ENCODE measurements around the gene PGBD5. TPM values are rescaled to one million over a fixed set of nuclear protein-coding genes. Genes with fewer than 3 reads are reported as not detected.

Gene PGBD5
- total RNA-seq, 1 donor from 2014 or later: 2.0 TPM

DNA sequence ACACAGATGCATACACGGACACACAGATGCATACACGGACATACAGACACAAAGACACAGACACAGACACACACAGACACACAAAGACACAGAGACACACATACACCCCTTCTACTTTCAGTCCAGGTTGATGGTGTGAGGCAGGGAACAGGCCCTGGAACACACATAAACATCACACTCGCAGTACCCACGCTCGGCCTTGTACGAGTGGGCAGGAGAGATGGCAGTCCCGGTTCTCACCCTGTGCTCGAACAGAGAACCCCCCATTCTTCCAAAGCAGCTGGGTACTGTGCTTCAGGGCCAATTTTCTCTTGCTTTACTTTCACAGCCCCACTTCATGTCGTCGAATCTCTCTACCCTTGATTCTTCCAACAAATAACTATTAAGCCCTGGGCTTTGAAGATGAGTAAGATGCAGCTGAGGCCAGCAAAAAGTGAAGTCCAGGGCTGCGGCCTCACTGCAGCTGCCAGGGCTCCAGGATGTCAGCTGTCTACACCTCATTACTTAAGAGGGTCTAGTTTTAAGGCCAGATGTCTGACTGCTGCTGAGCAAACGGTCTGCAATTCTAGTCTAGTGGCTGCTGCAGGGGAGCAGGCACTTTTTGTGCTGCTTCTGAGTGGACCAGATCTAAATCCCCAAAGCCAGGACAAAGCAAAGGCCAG is 90.1 kb downstream of the PGBD5 start:
- H3K36me3 Mint-ChIP-seq (ENCODE audit: low read depth, unreplicated experiment): peaks cover 5% of the 10 kb centered on the region
- H3K27ac Mint-ChIP-seq (ENCODE audit: unreplicated experiment): no peak overlapping the region
- no peaks in the 10 kb centered on the region for H3K9me3 Mint-ChIP-seq (ENCODE audit: unreplicated experiment)

DNA sequence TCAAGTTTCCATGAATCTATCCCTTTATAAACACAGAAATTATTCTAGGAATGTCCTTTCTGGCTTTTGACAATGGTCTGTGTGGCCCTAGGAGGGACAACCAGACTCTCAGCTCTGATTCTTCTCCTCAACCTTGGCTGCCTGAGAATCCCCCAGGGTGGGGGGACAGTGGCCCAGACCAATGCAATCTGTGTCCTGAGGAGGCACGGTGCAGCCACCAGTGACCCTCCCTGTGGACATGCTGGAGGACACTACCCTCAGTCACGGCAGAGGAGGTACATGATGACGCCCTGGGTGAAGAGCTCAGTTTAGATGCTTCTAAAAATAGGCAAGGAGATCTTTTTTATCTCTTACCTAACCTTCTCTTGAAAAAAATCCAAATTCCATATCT is 91.7 kb downstream of the PGBD5 start:
- H3K4me1 Mint-ChIP-seq (ENCODE audit: unreplicated experiment): no peaks in the 10 kb centered on the region
- TF ChIP-seq, protein P1, sequence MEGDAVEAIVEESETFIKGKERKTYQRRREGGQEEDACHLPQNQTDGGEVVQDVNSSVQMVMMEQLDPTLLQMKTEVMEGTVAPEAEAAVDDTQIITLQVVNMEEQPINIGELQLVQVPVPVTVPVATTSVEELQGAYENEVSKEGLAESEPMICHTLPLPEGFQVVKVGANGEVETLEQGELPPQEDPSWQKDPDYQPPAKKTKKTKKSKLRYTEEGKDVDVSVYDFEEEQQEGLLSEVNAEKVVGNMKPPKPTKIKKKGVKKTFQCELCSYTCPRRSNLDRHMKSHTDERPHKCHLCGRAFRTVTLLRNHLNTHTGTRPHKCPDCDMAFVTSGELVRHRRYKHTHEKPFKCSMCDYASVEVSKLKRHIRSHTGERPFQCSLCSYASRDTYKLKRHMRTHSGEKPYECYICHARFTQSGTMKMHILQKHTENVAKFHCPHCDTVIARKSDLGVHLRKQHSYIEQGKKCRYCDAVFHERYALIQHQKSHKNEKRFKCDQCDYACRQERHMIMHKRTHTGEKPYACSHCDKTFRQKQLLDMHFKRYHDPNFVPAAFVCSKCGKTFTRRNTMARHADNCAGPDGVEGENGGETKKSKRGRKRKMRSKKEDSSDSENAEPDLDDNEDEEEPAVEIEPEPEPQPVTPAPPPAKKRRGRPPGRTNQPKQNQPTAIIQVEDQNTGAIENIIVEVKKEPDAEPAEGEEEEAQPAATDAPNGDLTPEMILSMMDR (IDR thresholded peaks at IDR 0.05; ENCODE audit: unreplicated experiment): no peak
- no peak overlapping the region for H3K4me3 Mint-ChIP-seq (ENCODE audit: unreplicated experiment)
- peaks cover 5% of the 10 kb centered on the region for H3K36me3 Mint-ChIP-seq (ENCODE audit: low read depth, unreplicated experiment)
- H3K27ac Mint-ChIP-seq (ENCODE audit: unreplicated experiment): no peak overlapping the region
- no peaks in the 10 kb centered on the region for H3K9me3 Mint-ChIP-seq (ENCODE audit: unreplicated experiment)
- no peak for DNase-seq (ENCODE audit: low spot score)
- H3K27me3 Mint-ChIP-seq (ENCODE audit: unreplicated experiment): peaks cover 2% of the 10 kb centered on the region

More for the DNA sequence above, 90.1 kb downstream of the PGBD5 start:
- no peak for DNase-seq (ENCODE audit: low spot score)
- peak overlapping the region; percentile 0 for H3K4me3 Mint-ChIP-seq (ENCODE audit: unreplicated experiment)
- peaks cover 2% of the 10 kb centered on the region for H3K27me3 Mint-ChIP-seq (ENCODE audit: unreplicated experiment)
- H3K4me1 Mint-ChIP-seq (ENCODE audit: unreplicated experiment): no peaks in the 10 kb centered on the region
- TF ChIP-seq, protein P1 (IDR thresholded peaks at IDR 0.05; ENCODE audit: unreplicated experiment): no peak

DNA sequence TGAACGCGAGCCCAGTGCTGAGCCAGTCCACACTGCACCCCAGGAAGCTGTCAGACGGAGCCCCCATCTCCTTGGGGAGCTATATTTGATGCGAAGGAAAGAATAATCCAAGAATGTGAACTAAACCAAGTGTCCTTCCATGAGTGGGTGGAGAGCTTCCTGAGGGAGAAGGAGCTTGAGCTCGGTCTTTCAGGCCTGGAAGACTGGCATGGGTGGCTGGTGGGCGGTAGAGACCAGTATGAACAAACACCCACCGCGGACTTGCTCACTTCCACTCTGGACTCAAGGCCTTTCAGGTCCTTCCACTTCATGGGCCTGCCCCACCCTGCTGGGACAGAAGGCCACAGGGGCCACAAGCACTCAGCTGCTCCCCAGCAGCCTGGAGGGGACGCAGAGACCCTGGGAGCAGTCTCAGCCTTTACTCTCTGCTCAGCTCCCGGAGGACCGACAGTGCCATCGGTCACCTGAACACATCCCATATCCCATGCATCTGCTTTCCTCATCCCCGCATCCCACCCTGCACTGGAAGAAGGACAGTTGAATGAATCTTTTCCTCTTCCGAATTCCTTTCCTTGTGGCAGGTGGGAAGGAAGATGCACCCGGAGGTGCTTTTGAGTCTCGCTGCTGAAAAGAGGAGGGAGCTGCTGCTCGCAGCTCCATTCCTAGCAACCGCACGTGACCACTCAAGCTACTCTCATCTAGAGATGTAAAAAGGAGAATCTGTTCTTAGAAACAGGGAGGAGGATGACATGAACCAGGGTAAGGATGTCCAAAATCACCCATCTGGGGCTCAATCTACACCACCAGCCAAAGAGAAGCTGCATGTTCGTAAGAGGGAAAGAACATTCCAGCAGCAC is 92.3 kb downstream of the PGBD5 start:
- DNase-seq (ENCODE audit: low spot score): no peak
- Mint-ChIP-seq H3K9me3 (ENCODE audit: unreplicated experiment) (no peaks in the 10 kb centered on the region), H3K27ac (ENCODE audit: unreplicated experiment) (no peak overlapping the region), H3K27me3 (ENCODE audit: unreplicated experiment) (peaks cover 2% of the 10 kb centered on the region), H3K4me3 (ENCODE audit: unreplicated experiment) (no peak overlapping the region), H3K36me3 (ENCODE audit: low read depth, unreplicated experiment) (peaks cover 5% of the 10 kb centered on the region), H3K4me1 (ENCODE audit: unreplicated experiment) (no peaks in the 10 kb centered on the region)
- TF ChIP-seq, protein P1 (IDR thresholded peaks at IDR 0.05; ENCODE audit: unreplicated experiment): no peak

DNA sequence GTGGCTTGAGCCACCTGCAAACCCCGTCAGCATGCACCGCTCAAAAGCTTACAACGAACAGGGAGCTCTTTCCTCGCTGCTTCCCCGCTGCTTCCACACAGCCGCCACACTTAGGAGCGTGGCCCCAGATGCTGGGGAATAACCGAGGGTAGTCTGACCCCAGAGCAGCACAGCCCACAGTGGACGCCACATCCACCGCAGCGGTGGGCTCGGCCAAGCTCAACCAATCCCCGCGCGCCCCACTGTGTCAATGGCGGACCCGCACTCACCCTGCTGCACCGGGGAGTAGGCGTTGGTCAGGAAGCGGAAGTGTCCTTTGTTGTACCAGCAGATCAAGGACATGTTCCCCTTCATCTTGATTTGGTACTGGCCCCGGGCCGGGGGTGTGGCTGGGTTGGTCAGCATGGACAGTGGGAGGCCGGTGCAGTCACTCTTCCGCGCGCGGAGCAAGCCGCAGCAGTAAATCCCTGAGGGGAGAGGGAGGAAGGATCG is 93.5 kb downstream of the PGBD5 start:
- H3K27ac Mint-ChIP-seq (ENCODE audit: unreplicated experiment): no peak overlapping the region
- no peaks in the 10 kb centered on the region for H3K9me3 Mint-ChIP-seq (ENCODE audit: unreplicated experiment)
- H3K4me1 Mint-ChIP-seq (ENCODE audit: unreplicated experiment): no peaks in the 10 kb centered on the region
- no peak overlapping the region for H3K4me3 Mint-ChIP-seq (ENCODE audit: unreplicated experiment)
- H3K36me3 Mint-ChIP-seq (ENCODE audit: low read depth, unreplicated experiment): peaks cover 5% of the 10 kb centered on the region
- no peak for DNase-seq (ENCODE audit: low spot score)
- TF ChIP-seq, protein P1 (IDR thresholded peaks at IDR 0.05; ENCODE audit: unreplicated experiment): no peak
- peaks cover 2% of the 10 kb centered on the region for H3K27me3 Mint-ChIP-seq (ENCODE audit: unreplicated experiment)

DNA sequence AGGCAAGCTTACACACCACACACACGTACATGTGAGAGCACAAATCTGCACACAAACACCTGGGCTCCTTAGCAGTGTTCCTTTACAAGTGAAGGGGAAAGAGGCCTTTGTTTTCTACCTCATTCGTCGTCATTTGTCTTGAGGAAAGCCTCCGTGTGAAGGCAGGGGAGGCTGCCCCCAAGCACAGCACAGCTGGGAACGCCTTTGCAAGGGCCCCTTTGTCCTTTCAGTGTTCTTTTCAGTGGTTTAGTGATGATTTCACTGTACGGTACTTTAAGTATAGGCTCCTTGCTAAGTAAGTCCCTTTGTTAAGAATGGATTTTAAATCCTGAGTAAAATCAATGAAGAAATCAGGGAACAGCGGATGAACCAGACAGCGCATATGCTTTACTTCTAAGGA is 94.1 kb downstream of the PGBD5 start:
- TF ChIP-seq, protein P1 (IDR thresholded peaks at IDR 0.05; ENCODE audit: unreplicated experiment): no peak
- peaks cover 2% of the 10 kb centered on the region for H3K27me3 Mint-ChIP-seq (ENCODE audit: unreplicated experiment)
- H3K36me3 Mint-ChIP-seq (ENCODE audit: low read depth, unreplicated experiment): peaks cover 5% of the 10 kb centered on the region
- no peaks in the 10 kb centered on the region for H3K4me1 Mint-ChIP-seq (ENCODE audit: unreplicated experiment)
- DNase-seq (ENCODE audit: low spot score): no peak
- no peaks in the 10 kb centered on the region for H3K9me3 Mint-ChIP-seq (ENCODE audit: unreplicated experiment)
- no peak overlapping the region for H3K27ac Mint-ChIP-seq (ENCODE audit: unreplicated experiment)
- H3K4me3 Mint-ChIP-seq (ENCODE audit: unreplicated experiment): no peak overlapping the region

All from endothelial cell (in vitro differentiated cells).